Astrocyte (in vitro differentiated cells and primary cell): ENCODE results near the gene PSMA7. TPM values are rescaled to one million over a fixed set of nuclear protein-coding genes. Genes with fewer than 3 reads are reported as not detected.

Experiments
- DNase-seq: peaks from one replicate; pipeline ENCODE4 v3.0.0-alpha.2; 2010; ENCODE audit warnings: low read depth
- FAIRE-seq: peaks from 2 replicates; lab custom pipeline; 2011; peaks lifted over from hg19 to GRCh38; lab: Jason Lieb, UNC
- H2AFZ ChIP-seq: 2 replicates; pipeline ENCODE4 v1.6.0; 2012; ENCODE audit warnings: low read depth, low read length, inconsistent platforms
- H3K27ac ChIP-seq: 2 replicates; pipeline ENCODE4 v1.5.1; 2011; ENCODE audit warnings: low read depth, low read length, inconsistent platforms
- H3K27me3 ChIP-seq: 2 replicates; pipeline ENCODE4 v1.6.0; 2011; ENCODE audit warnings: low read length, inconsistent platforms; ENCODE audit not compliant: insufficient read depth
- H3K36me3 ChIP-seq: 2 replicates; pipeline ENCODE4 v1.5.1; 2011; ENCODE audit warnings: low read length, inconsistent platforms; ENCODE audit not compliant: insufficient read depth
- H3K4me1 ChIP-seq: 2 replicates; pipeline ENCODE4 v1.5.1; 2011; ENCODE audit warnings: low read length, inconsistent platforms; ENCODE audit not compliant: insufficient read depth
- H3K4me2 ChIP-seq: 2 replicates; pipeline ENCODE4 v1.6.0; 2012; ENCODE audit warnings: low read length, inconsistent platforms
- H3K4me3 ChIP-seq: 2 replicates; pipeline ENCODE4 v1.5.1; 2011; ENCODE audit warnings: low read depth, mild to moderate bottlenecking, low read length, inconsistent platforms; ENCODE audit not compliant: insufficient read depth
- H3K79me2 ChIP-seq: 2 replicates; pipeline ENCODE4 v1.6.0; 2012; ENCODE audit warnings: mild to moderate bottlenecking, low read length, inconsistent platforms; ENCODE audit not compliant: insufficient read depth
- H3K9ac ChIP-seq: 2 replicates; pipeline ENCODE4 v1.6.0; 2012; ENCODE audit warnings: mild to moderate bottlenecking, low read length, inconsistent platforms
- H3K9me3 ChIP-seq: 2 replicates; pipeline ENCODE4 v1.5.1; 2012; ENCODE audit warnings: low read depth, mild to moderate bottlenecking, low read length, inconsistent platforms; ENCODE audit not compliant: insufficient read depth
- H4K20me1 ChIP-seq: 2 replicates; pipeline ENCODE4 v1.6.0; 2012; ENCODE audit warnings: low read length, inconsistent platforms; ENCODE audit not compliant: insufficient read depth
- H3K27ac Mint-ChIP-seq: one replicate; pipeline ENCODE4 v1.8.0; 2021; ENCODE audit warnings: mild to moderate bottlenecking, mixed read lengths; ENCODE audit not compliant: unreplicated experiment
- H3K27me3 Mint-ChIP-seq: one replicate; pipeline ENCODE4 v1.8.0; 2021; ENCODE audit warnings: low read depth, mixed read lengths; ENCODE audit not compliant: unreplicated experiment
- H3K36me3 Mint-ChIP-seq: one replicate; pipeline ENCODE4 v1.8.0; 2021; ENCODE audit warnings: low read depth, mixed read lengths; ENCODE audit not compliant: unreplicated experiment
- H3K4me1 Mint-ChIP-seq: one replicate; pipeline ENCODE4 v1.8.0; 2021; ENCODE audit warnings: low read depth, mixed read lengths; ENCODE audit not compliant: unreplicated experiment
- H3K4me3 Mint-ChIP-seq: one replicate; pipeline ENCODE4 v1.8.0; 2021; ENCODE audit warnings: mild to moderate bottlenecking, moderate library complexity, mixed read lengths; ENCODE audit not compliant: unreplicated experiment
- H3K9me3 Mint-ChIP-seq: one replicate; pipeline ENCODE4 v1.8.0; 2021; ENCODE audit warnings: mild to moderate bottlenecking, mixed read lengths; ENCODE audit not compliant: unreplicated experiment
- EZH2 ChIP-seq: IDR thresholded peaks from 2 replicates; pipeline ENCODE4 v1.6.1; 2012; ENCODE audit warnings: mild to moderate bottlenecking, low read length, inconsistent platforms; ENCODE audit not compliant: insufficient read depth
- total RNA-seq: library from RNA; stranded (reverse); gene quantifications from 2 replicates; pipeline ENCODE4 v1.2.1, GENCODE V29; 2021
- TF ChIP-seq, protein P1 (sequence below): IDR thresholded peaks from 2 replicates; pipeline ENCODE4 v1.5.1; 2011; ENCODE audit warnings: low read depth, mild to moderate bottlenecking, inconsistent platforms, low read length, moderate library complexity; ENCODE audit not compliant: insufficient read depth

The PSMA7 gene
- total RNA-seq, 1 donor from 2014 or later, result 324 TPM

GRCh38 chr20:62168890-62169435, 25.8 kb upstream of the PSMA7 start:
- no peak overlapping the region for H3K9ac ChIP-seq
- DNase-seq (no peak), FAIRE-seq (no peak)
- Mint-ChIP-seq H3K9me3 (no peaks in the 10 kb centered on the region), H3K4me3 (no peak overlapping the region), H3K27me3 (no peaks in the 10 kb centered on the region), H3K36me3 (peaks cover 11% of the 10 kb centered on the region), H3K4me1 (no peaks in the 10 kb centered on the region), H3K27ac (no peak overlapping the region)
- H3K79me2 ChIP-seq, result no peaks in the 10 kb centered on the region
- H2AFZ ChIP-seq, result no peak overlapping the region
- no peaks in the 10 kb centered on the region for H3K9me3 ChIP-seq
- TF ChIP-seq EZH2, result no peak
- TF ChIP-seq, protein P1, sequence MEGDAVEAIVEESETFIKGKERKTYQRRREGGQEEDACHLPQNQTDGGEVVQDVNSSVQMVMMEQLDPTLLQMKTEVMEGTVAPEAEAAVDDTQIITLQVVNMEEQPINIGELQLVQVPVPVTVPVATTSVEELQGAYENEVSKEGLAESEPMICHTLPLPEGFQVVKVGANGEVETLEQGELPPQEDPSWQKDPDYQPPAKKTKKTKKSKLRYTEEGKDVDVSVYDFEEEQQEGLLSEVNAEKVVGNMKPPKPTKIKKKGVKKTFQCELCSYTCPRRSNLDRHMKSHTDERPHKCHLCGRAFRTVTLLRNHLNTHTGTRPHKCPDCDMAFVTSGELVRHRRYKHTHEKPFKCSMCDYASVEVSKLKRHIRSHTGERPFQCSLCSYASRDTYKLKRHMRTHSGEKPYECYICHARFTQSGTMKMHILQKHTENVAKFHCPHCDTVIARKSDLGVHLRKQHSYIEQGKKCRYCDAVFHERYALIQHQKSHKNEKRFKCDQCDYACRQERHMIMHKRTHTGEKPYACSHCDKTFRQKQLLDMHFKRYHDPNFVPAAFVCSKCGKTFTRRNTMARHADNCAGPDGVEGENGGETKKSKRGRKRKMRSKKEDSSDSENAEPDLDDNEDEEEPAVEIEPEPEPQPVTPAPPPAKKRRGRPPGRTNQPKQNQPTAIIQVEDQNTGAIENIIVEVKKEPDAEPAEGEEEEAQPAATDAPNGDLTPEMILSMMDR, result no peak
- H3K4me3 ChIP-seq, result no peak overlapping the region
- no peak overlapping the region for H3K4me2 ChIP-seq
- H3K36me3 ChIP-seq, result peaks cover 21% of the 10 kb centered on the region
- H3K27ac ChIP-seq, result no peak overlapping the region
- no peaks in the 10 kb centered on the region for H3K4me1 ChIP-seq
- no peaks in the 10 kb centered on the region for H3K27me3 ChIP-seq
- no peaks in the 10 kb centered on the region for H4K20me1 ChIP-seq

DNA sequence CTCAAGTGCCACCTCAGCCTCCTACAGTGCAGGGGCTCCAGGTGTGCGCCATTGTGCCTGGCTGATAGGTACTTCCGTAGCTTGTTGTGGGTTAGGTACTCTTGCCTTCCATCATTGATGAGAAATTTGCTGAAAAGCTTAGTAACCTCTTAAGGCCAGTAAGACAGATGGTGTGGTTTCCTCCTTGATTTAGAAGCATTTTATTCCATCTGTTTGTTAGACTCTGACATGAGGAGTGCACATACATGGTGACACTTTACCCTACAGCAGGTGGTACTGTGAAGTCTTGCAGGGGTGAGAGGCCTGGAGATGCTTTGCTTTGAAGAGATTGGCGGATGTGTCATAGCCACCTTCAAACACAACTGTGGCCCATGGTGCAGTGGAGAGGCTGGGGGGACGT, 24.9 kb upstream of the PSMA7 start:
- H3K9me3 ChIP-seq, result no peaks in the 10 kb centered on the region
- H4K20me1 ChIP-seq, result no peaks in the 10 kb centered on the region
- peaks cover 11% of the 10 kb centered on the region for H3K36me3 Mint-ChIP-seq
- no peak overlapping the region for H3K4me2 ChIP-seq
- DNase-seq (no peak), FAIRE-seq (no peak)
- no peaks in the 10 kb centered on the region for H3K9me3 Mint-ChIP-seq
- H3K79me2 ChIP-seq, result no peaks in the 10 kb centered on the region
- peaks cover 21% of the 10 kb centered on the region for H3K36me3 ChIP-seq
- no peak overlapping the region for H3K9ac ChIP-seq
- no peak overlapping the region for H3K4me3 Mint-ChIP-seq
- H3K4me1 ChIP-seq, result no peaks in the 10 kb centered on the region
- H3K4me1 Mint-ChIP-seq, result no peaks in the 10 kb centered on the region
- H3K27ac Mint-ChIP-seq, result no peak overlapping the region
- H3K27me3 ChIP-seq, result no peaks in the 10 kb centered on the region
- no peaks in the 10 kb centered on the region for H3K27me3 Mint-ChIP-seq
- H3K27ac ChIP-seq, result no peak overlapping the region
- no peak for TF ChIP-seq EZH2
- TF ChIP-seq, protein P1, result no peak
- no peak overlapping the region for H3K4me3 ChIP-seq
- no peak overlapping the region for H2AFZ ChIP-seq

GRCh38 chr20:62167474-62167873, 24.3 kb upstream of the PSMA7 start:
- Mint-ChIP-seq H3K36me3 (peaks cover 11% of the 10 kb centered on the region), H3K27ac (no peak overlapping the region), H3K4me3 (no peak overlapping the region), H3K27me3 (no peaks in the 10 kb centered on the region), H3K9me3 (no peaks in the 10 kb centered on the region), H3K4me1 (no peaks in the 10 kb centered on the region)
- Histone ChIP-seq H3K4me3 (no peak overlapping the region), H3K4me2 (no peak overlapping the region), H3K9ac (no peak overlapping the region), H2AFZ (no peak overlapping the region), H3K79me2 (no peaks in the 10 kb centered on the region), H3K27ac (no peak overlapping the region), H4K20me1 (no peaks in the 10 kb centered on the region), H3K9me3 (no peaks in the 10 kb centered on the region), H3K36me3 (peaks cover 21% of the 10 kb centered on the region), H3K4me1 (no peaks in the 10 kb centered on the region), H3K27me3 (no peaks in the 10 kb centered on the region)
- no peak for TF ChIP-seq EZH2
- TF ChIP-seq, protein P1, result no peak
- DNase-seq, result no peak
- FAIRE-seq, result no peak
